ENCODE results near the gene ATG12.

The ATG12 gene

DNA sequence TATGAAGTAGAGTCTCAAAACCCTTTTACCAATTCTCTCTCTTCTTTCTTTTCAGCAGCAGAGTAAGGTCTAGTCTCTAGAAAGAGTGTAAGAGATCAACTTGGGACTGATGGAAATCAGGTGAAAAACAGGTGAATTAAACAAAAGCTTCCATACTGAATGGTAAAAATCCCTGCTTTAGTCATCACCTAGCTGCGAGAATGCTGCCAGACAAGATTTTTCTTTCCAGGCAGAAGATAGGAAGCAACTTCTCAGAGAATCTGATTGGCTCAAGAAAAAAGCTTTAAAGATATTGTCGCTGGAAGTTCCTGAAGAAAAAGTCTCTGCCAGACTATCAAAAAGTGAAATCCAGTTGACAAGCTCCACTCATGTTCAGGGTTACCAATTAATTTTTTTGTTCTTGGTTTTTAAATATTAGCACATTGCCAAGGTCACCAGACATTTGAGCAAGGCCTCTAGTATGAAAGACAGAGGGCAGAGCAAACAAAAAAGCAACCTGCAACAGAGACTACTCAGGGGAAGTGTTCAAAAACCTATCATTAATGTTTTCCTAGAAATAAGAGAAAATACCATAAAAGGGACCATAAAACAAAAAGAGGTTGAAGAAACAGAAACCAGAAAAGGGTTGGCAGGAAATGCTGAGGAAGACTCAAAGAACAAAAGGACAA is 34.2 kb downstream of the ATG12 start:
- no peak for DNase-seq (ENCODE audit: low read depth)

DNA sequence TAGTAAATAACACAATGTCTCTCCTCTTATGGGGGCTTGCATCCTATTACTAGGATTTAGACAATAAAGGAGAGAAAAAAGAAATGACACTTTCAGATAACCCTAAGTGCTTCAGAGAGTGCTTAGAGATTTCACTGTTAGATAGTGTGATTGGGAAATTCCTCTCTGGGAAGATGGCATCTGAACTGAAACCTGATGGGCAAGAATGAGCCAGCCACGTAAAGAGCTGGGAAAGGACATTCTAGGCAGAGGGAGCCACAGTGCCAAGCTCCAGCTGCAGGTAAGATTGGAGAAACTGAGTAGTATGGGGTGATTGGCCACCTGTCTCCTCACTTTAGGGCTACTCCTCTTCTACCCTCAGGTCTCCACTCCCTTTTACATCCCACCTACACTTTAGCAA is 39.4 kb downstream of the ATG12 start:
- no peak for DNase-seq (ENCODE audit: low read depth)

DNA sequence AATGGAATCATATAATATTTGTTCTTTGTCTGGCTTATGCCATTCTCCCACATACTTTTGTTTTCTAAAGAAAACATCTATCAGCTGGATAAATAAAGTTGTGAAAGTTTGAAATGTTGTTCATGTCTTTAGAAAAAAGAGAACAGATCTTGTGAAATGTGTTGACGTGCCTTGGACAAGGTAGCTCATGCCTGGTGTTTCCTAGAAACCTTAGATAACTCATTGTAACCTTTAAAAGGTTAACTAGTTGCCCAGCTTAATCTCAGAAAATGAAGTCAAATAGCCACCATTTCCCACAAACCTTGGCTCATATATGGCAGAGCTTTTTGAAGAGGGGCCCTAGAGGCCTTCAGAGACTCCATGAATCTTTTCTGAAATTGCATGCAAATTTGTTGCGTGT is 40.2 kb downstream of the ATG12 start:
- DNase-seq (ENCODE audit: low read depth) = no peak

DNA sequence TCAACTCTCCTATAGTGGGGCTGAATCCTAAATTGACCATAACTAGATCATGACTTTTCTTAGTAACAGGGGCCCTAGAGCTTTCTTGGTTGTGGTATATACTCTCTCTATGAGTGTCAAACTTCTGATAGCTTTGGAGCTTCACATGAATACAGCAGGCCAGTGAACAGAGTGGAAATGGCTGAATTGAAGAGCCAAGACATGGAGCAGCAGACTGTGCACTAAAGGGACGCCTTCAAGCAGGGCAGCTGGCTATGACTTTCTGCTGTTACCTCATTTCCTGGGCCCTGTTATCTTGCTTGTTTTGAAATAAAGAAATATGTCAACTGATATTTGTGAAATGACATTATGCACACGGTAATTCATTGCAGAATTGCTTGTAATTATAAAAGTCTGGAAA is 41.3 kb downstream of the ATG12 start:
- DNase-seq (ENCODE audit: low read depth) = no peak

DNA sequence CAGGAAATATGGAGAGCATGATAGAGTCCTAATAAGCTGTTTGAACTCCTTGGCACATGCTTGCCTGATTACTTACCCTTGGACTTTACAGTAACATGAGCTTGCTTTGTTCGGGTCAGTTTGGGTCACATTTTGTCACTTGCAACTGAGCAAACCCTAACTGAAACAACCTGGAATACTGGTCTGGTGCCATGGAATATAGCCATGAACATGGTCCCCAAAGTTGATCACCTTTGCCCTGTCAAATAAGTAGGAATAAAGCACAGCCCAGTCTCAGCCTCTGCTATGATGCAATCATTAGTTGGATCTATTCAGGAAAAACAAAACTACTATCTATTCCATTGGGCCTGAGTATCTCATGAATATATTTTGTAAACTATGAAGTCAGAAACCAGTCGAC is 43.1 kb downstream of the ATG12 start:
- no peak for DNase-seq (ENCODE audit: low read depth)

DNA sequence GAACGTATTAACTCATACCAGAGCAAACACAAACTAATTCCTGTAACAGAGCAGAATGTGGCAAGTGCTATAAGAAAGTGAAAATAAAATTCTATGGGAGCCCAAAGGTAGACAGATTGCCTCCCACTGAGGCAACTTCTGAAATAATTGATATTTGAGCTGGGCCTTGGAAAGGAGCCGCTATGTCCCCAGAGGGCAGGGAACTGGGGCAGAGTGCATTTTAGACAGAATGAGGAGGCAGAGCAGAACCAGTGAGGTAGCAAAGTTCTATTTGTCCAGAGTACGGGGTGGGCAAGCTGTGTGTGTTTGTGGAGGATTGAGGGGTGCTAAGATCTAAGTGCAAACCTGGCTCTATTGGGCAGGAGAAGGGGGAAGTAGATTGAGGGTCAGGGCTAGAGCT is 44.7 kb downstream of the ATG12 start:
- DNase-seq (ENCODE audit: low read depth) = no peak

DNA sequence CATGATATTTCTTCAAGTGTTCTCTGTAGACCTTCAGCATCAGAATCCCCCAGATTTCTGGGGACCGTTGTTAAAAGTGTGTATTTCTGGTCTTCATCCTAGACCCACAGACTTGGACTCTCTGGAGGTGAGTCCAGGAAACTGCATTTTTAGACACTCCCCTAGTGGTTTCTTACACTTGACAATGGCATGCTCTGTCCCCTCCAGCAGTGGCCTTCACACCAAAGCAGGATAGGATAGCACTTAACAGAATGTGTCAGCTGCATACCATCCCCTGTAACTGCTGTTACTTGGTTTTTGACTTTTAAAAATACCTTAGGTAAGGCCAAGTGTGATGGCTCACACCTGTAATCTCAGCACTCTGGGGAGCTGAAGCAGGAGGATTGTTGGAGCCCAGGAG is 45.7 kb downstream of the ATG12 start:
- no peak for DNase-seq (ENCODE audit: low read depth)

DNA sequence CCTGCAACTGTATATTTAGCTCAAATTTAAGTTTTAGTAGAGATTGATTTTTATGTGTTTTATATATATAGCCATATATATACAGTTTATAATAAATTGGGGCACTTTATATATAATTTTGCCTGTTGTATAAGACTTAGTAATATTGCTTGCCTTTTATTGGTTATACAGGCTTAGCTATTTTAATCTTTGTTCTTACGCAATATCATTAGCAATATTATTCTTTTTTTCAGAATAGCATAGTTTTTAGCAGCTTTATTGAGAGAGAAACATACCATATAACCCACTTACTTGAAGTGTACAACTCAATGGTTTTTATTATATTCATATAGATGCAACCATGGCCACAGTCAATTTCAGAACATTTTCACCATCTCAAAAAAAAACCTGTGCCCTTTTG is 52.9 kb downstream of the ATG12 start:
- no peak for DNase-seq (ENCODE audit: low read depth)

DNA sequence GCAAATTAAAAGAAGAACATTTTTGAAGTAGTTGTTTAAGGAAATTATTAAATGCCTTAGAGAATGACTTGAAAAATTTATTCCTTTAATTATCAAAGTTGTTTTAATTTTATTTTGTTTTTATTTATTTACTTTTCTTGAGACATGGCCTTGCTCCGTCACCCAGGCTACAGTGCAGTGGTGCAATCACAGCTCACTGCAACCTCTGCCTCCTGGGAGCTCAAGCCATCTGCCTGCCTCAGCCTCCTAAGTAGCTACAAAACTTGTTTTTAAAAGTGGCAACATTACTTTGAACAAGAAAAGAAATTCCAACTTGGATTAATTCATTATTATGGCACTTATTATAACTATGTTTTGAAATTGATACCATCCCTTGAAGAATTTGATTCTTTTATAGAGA is 53.9 kb downstream of the ATG12 start:
- no peak for DNase-seq (ENCODE audit: low read depth)

DNA sequence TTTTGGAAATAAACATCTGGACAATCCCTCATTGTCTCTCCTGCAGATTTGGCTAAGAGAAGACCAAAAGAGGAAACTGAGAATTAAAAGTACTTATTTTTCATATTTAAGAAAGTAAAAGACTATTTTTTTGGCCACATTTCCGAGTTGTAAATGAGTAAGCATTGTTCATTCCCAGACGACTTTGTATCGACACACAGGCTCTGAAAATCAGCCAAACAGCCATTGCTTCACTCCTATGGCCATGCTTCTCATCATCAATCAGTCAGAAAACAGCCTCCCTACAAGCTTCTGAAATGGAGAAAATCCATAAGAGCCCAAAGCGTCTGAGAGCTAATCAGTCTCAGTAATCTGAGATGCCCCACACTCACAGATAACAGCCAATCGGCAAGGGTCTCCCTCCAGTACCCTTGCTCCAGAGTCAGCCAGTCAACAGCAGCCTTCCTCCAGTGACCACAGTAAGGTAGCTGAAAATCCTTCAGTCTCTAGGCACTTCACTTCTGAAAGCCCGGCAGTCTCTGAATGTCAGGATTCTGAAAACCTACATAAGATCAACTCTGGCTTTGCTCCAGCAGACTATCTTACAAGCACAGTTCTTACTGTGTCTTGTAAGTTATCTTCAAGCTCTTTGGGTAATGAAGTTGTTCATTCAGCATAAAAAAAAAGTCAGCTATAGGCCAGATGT is 55.8 kb downstream of the ATG12 start:
- no peak for DNase-seq (ENCODE audit: low read depth)

DNA sequence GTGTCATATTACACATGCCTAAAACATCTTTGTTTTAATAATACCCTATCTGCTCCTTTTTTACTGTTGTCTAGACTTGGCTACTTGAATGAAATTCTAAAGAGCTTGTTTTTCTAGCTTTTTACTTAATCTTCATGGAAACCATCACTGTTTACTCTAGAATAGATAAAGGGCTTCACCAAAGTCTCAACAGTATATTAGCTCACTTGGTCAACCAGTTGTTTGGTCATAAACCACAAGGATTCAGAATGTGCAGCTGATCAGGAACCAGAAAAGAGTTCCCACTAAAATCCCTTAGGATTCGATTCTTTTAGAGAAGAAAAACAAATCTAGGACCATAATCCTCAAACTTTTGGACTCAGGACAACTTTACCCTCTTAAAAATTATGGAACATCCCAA is 62.9 kb downstream of the ATG12 start:
- DNase-seq (ENCODE audit: low read depth) = no peak
